Loucy (cell line): Measurements from ENCODE around the gene RBM33.

Source experiments
- H2AFZ ChIP-seq: fragments of 200-600 bp; sonication (generic); 2 replicates; pipeline ENCODE4 v1.6.0; 2016; ENCODE audit warnings: antibody characterized with exemption, mild to moderate bottlenecking, low read length, moderate library complexity
- H3F3A ChIP-seq: fragments of 200-600 bp; 2 replicates; pipeline ENCODE4 v1.6.0; 2016; ENCODE audit warnings: antibody characterized with exemption, low read depth, mild to moderate bottlenecking
- H3K27me3 ChIP-seq: fragments of 200-600 bp; sonication (generic); 2 replicates; pipeline ENCODE4 v1.6.1; 2014; ENCODE audit warnings: low read length, mild to moderate bottlenecking; ENCODE audit not compliant: insufficient read depth, poor library complexity, severe bottlenecking
- H3K36me3 ChIP-seq: fragments of 200-600 bp; sonication (generic); 2 replicates; pipeline ENCODE4 v1.6.1; 2016; ENCODE audit warnings: low read length; ENCODE audit not compliant: insufficient read depth
- H3K4me1 ChIP-seq: fragments of 200-600 bp; sonication (generic); 2 replicates; pipeline ENCODE4 v1.5.1; 2014; ENCODE audit warnings: low read length, mild to moderate bottlenecking; ENCODE audit not compliant: insufficient read depth, poor library complexity, severe bottlenecking
- H3K4me2 ChIP-seq: fragments of 200-600 bp; sonication (generic); 2 replicates; pipeline ENCODE4 v1.6.0; 2014; ENCODE audit warnings: antibody characterized with exemption, low read length, low read depth, mild to moderate bottlenecking; ENCODE audit not compliant: poor library complexity, severe bottlenecking
- H3K4me3 ChIP-seq: fragments of 200-600 bp; sonication (generic); 2 replicates; pipeline ENCODE4 v1.5.1; 2014; ENCODE audit warnings: low read length, mild to moderate bottlenecking, mixed read lengths; ENCODE audit not compliant: poor library complexity, severe bottlenecking
- H3K79me2 ChIP-seq: fragments of 200-600 bp; sonication (generic); 2 replicates; pipeline ENCODE4 v1.6.1; 2014; ENCODE audit warnings: low read length; ENCODE audit not compliant: insufficient read depth
- H3K9ac ChIP-seq: fragments of 200-600 bp; sonication (generic); 2 replicates; pipeline ENCODE4 v1.6.0; 2014; ENCODE audit warnings: mild to moderate bottlenecking, low read depth, low read length, moderate library complexity; ENCODE audit not compliant: poor library complexity, severe bottlenecking
- H3K9me2 ChIP-seq: fragments of 200-600 bp; sonication (generic); replicated peaks from 2 replicates; pipeline ENCODE4 v1.6.1; 2016; ENCODE audit warnings: low read depth, low read length, mixed read lengths
- H3K9me3 ChIP-seq: fragments of 200-600 bp; sonication (generic); 2 replicates; pipeline ENCODE4 v1.6.1; 2014; ENCODE audit warnings: mild to moderate bottlenecking, antibody characterized with exemption, low read length, low read depth; ENCODE audit not compliant: insufficient read depth
- H4K20me1 ChIP-seq: fragments of 200-600 bp; sonication (generic); 2 replicates; pipeline ENCODE4 v1.6.0; 2014; ENCODE audit warnings: antibody characterized with exemption, low read length, mild to moderate bottlenecking; ENCODE audit not compliant: insufficient read depth, poor library complexity, severe bottlenecking
- EZH2phosphoT487 ChIP-seq: fragments of 200-600 bp; IDR thresholded peaks from 2 replicates; pipeline ENCODE4 v1.6.1; 2018; ENCODE audit warnings: antibody characterized with exemption, mild to moderate bottlenecking, moderate library complexity, borderline replicate concordance
- TF ChIP-seq, protein P1 (sequence below): fragments of 200-600 bp; sonication (generic); conservative IDR thresholded peaks from 2 replicates; pipeline ENCODE4 v1.5.1; 2014; ENCODE audit warnings: mild to moderate bottlenecking, antibody characterized with exemption, low read length

The RBM33 gene

DNA sequence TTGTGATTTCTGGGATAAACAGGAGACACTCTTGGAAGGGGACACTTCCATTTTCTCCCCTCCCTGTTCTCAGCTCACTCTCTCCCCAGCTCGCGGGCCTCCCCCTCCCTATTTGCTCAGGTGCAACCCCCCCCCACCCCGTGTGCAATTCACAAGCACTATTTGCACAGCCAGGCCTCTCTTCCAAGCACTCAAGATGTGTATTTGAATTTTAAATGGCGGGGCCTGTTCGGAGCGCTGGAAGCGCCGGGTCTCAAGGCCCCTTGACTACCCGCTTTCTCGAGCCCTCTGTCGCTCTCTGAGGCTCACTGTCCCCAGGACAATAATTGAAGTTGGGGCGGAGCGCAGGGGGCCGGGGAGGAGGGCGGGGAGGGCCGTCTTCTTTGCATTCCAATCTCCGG, 160.0 kb downstream of the RBM33 start:
- Histone ChIP-seq H3K9me2 (no peaks in the 10 kb centered on the region), H3K9me3 (no peaks in the 10 kb centered on the region), H2AFZ (peak overlapping the region; percentile 75), H4K20me1 (no peaks in the 10 kb centered on the region), H3K4me3 (peak overlapping the region; percentile 76), H3K4me2 (peak overlapping the region; percentile 91), H3F3A (no peaks in the 10 kb centered on the region), H3K36me3 (no peaks in the 10 kb centered on the region), H3K27me3 (peaks cover 4% of the 10 kb centered on the region), H3K9ac (peak overlapping the region; percentile 46), H3K4me1 (peaks cover 12% of the 10 kb centered on the region), H3K79me2 (no peaks in the 10 kb centered on the region)
- no peak for TF ChIP-seq EZH2phosphoT487
- TF ChIP-seq, protein P1, sequence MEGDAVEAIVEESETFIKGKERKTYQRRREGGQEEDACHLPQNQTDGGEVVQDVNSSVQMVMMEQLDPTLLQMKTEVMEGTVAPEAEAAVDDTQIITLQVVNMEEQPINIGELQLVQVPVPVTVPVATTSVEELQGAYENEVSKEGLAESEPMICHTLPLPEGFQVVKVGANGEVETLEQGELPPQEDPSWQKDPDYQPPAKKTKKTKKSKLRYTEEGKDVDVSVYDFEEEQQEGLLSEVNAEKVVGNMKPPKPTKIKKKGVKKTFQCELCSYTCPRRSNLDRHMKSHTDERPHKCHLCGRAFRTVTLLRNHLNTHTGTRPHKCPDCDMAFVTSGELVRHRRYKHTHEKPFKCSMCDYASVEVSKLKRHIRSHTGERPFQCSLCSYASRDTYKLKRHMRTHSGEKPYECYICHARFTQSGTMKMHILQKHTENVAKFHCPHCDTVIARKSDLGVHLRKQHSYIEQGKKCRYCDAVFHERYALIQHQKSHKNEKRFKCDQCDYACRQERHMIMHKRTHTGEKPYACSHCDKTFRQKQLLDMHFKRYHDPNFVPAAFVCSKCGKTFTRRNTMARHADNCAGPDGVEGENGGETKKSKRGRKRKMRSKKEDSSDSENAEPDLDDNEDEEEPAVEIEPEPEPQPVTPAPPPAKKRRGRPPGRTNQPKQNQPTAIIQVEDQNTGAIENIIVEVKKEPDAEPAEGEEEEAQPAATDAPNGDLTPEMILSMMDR, result no peak

DNA sequence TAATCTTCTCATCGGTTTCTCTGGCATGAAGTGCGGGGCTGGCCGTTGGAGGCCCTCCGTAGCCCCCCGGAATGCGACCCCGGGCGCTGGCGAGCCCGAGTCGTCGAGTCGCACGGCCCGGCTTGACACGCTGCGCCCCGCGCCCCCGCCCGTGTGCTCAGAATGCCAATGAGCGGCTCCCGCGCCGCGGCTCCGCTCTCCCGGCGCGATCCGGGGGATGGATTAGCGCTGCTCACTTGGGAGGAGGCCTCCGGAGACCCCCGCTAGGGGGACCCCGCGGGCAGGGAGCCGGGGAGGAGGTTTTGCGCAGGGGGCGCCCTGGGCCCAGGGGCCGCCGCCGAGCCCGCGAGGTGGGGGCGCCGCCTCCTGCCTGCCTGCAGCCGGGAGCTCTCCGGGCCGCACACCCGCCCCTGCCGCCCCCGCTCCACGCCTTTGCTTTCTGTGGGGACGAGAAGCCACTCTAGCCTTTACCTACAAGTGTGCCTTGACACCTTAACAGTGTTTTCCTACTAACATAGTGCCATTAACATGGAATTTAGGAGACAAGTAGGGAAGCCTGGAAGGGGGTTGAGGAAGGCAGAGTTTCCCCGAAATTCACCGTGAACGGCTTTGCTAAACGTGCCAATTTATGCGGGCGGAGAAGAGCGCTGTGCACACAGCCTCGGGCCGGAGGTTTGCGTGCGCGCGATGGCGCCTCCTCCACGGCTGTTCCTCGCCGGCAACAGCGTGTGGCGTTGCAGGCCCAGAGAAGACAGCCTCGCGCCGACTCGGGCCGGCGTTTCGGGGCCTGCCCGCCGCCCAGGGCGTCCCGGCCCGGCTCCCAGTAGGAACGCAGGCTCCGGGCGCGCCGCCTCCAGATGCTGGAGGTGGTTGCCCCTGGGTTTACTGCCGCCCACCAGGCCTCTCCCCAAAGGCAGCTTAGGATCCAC, 160.7 kb downstream of the RBM33 start:
- H3K27me3 ChIP-seq, result peaks cover 4% of the 10 kb centered on the region
- H3K9ac ChIP-seq, result peak overlapping the region; percentile 46
- no peaks in the 10 kb centered on the region for H3K9me2 ChIP-seq
- TF ChIP-seq, protein P1, result peak; percentile 71
- TF ChIP-seq EZH2phosphoT487, result no peak
- H3F3A ChIP-seq, result no peaks in the 10 kb centered on the region
- H3K4me1 ChIP-seq, result peaks cover 12% of the 10 kb centered on the region
- H3K4me2 ChIP-seq, result peak overlapping the region; percentile 91
- no peaks in the 10 kb centered on the region for H3K9me3 ChIP-seq
- no peaks in the 10 kb centered on the region for H3K36me3 ChIP-seq
- no peaks in the 10 kb centered on the region for H4K20me1 ChIP-seq
- peak overlapping the region; percentile 76 for H3K4me3 ChIP-seq
- H2AFZ ChIP-seq, result peak overlapping the region; percentile 98
- no peaks in the 10 kb centered on the region for H3K79me2 ChIP-seq

DNA sequence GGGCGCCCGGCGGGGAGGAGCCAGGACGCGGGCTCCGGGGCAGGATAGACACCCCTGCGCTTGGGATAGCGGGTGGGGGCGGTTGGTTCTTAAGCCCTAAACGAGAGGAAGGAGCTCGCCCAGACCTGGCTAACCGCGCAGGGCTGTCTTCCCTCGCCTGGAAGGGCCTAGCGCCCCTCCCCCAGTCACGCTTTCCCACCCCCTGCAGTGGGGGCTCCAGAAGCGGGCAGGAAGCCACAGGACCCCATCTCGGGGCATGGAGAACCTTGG, 161.3 kb downstream of the RBM33 start:
- H2AFZ ChIP-seq, result peak overlapping the region; percentile 98
- H3K4me2 ChIP-seq, result peak overlapping the region; percentile 91
- H4K20me1 ChIP-seq, result no peaks in the 10 kb centered on the region
- no peaks in the 10 kb centered on the region for H3K9me2 ChIP-seq
- H3K36me3 ChIP-seq, result no peaks in the 10 kb centered on the region
- no peaks in the 10 kb centered on the region for H3K79me2 ChIP-seq
- H3K9me3 ChIP-seq, result no peaks in the 10 kb centered on the region
- H3K9ac ChIP-seq, result peak overlapping the region; percentile 46
- peaks cover 12% of the 10 kb centered on the region for H3K4me1 ChIP-seq
- H3K27me3 ChIP-seq, result peaks cover 4% of the 10 kb centered on the region
- H3F3A ChIP-seq, result no peaks in the 10 kb centered on the region
- TF ChIP-seq, protein P1, result no peak
- TF ChIP-seq EZH2phosphoT487, result no peak
- H3K4me3 ChIP-seq, result peak overlapping the region; percentile 76
